Mammary epithelial cell (primary cell): ENCODE results near the gene TPBG.

Experiments
- EZH2 ChIP-seq: IDR thresholded peaks from 2 replicates; pipeline ENCODE4 v1.6.1; 2012; ENCODE audit warnings: low read length, inconsistent platforms, borderline replicate concordance
- TF ChIP-seq, protein P1 (sequence below), 2 donors: IDR thresholded peaks in 1 of 2; conservative IDR thresholded peaks in 1 of 2; 2 replicates each; pipeline ENCODE4 v1.5.1; 2011 to 2012; ENCODE audit warnings: inconsistent platforms in 2 of 2, low read length in 2 of 2, mild to moderate bottlenecking in 2 of 2, control low read depth in 1 of 2, low read depth in 1 of 2; ENCODE audit not compliant: insufficient read depth in 1 of 2; ENCODE audit errors: extremely low read depth in 1 of 2

DNA sequence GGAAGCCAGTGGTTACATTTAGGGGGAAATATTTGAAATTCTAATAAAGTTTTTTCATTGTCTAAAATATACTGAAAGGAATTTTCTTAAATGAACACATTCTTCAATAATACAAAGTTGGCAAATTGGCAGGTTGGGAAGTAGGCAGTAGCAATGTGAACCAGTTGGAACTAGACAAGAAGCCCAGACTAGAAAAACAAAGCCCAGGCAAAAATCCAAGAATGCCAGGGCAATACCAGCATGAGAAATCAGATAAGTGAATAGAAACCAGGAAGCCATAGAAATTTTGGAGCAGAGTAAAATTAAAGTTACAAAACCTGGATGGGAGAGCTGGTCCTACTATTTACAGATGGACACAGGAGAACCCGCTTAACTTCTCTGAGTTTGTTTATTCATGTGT, 52.2 kb downstream of the TPBG start:
- no peak for TF ChIP-seq EZH2
- TF ChIP-seq, protein P1, sequence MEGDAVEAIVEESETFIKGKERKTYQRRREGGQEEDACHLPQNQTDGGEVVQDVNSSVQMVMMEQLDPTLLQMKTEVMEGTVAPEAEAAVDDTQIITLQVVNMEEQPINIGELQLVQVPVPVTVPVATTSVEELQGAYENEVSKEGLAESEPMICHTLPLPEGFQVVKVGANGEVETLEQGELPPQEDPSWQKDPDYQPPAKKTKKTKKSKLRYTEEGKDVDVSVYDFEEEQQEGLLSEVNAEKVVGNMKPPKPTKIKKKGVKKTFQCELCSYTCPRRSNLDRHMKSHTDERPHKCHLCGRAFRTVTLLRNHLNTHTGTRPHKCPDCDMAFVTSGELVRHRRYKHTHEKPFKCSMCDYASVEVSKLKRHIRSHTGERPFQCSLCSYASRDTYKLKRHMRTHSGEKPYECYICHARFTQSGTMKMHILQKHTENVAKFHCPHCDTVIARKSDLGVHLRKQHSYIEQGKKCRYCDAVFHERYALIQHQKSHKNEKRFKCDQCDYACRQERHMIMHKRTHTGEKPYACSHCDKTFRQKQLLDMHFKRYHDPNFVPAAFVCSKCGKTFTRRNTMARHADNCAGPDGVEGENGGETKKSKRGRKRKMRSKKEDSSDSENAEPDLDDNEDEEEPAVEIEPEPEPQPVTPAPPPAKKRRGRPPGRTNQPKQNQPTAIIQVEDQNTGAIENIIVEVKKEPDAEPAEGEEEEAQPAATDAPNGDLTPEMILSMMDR (conservative IDR thresholded peaks at IDR 0.05 in 1 of 2, IDR thresholded peaks at IDR 0.05 in 1 of 2; ENCODE audit: extremely low read depth in 1 of 2, insufficient read depth in 1 of 2, low read depth in 1 of 2, low read length in 2 of 2), result no peak
